Heart left ventricle (tissue), 13 donors: ENCODE data around the gene PTGER1.

Experiments
- POLR2A ChIP-seq, 2 donors: fragments of 450-650 bp; IDR thresholded peaks; one replicate each; pipeline ENCODE4 v1.6.1; 2017; ENCODE audit warnings: antibody characterized with exemption in 2 of 2, mild to moderate bottlenecking in 2 of 2, moderate library complexity in 2 of 2
- TF ChIP-seq, protein P1 (sequence below), 12 donors: fragments of 200-600 bp; sonication (generic) in 4 of 12; IDR thresholded peaks; one replicate each; pipeline versions ENCODE4 v1.5.0 to v1.8.0; 2018 to 2022; ENCODE audit warnings: antibody characterized with exemption in 12 of 12, mild to moderate bottlenecking in 5 of 12
- donor health status: ischemic (EF 13 %, LVEDD 7.1; RV severe dilation, severe dysfunction).
- donor health status: DM: no; HTN: yes; CAD: no.
- donor health status: DM: no; HTN: no; CAD: no.
- donor health status: ischemic (EF 25% LVEDD 6.9; RV normal size, moderate dysfunction).
- donor health status: ischemic (EF 25% LVEDD 5.7; RV mildly dilated, moderate dysfunction).
- donor health status: ischemic (EF 35%, LVEDD 5.7; RV mildly dilated, moderate dysfunction).
- donor health status: nonischemic (EF 11% LVEDD 7.7; RV severe dilation, severe dysfunction).
- donor health status: DM: yes; HTN: yes; CAD: no.
- donor health status: PGD.
- donor health status: ischemic (EF 29% LVEDD 5.4; RV normal size, mild dysfunction).
- donor health status: nonischemic (EF 23%, LVEDD 6.1; RV moderate dilation, normal function).

DNA sequence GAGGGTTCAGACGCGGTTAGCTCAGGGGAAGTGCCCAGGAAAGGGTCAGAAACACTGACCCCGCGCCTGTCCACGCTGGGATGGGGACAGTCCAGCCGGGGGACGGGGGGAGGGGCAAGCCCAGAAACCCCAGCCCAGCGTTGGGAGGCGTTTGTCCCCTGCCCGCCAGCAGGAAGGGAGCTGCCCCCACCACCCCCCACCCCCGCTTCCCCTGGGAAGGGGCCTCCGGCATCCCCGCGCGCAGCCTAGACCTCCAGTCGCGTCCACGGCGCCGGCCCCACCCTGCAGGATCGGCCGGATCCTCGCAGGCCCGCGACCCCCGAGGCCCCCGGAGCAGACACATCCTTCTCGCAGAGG lies 20.5 kb upstream of the PTGER1 start:
- no peak for TF ChIP-seq POLR2A (IDR thresholded peaks at IDR 0.05)
- TF ChIP-seq, protein P1, sequence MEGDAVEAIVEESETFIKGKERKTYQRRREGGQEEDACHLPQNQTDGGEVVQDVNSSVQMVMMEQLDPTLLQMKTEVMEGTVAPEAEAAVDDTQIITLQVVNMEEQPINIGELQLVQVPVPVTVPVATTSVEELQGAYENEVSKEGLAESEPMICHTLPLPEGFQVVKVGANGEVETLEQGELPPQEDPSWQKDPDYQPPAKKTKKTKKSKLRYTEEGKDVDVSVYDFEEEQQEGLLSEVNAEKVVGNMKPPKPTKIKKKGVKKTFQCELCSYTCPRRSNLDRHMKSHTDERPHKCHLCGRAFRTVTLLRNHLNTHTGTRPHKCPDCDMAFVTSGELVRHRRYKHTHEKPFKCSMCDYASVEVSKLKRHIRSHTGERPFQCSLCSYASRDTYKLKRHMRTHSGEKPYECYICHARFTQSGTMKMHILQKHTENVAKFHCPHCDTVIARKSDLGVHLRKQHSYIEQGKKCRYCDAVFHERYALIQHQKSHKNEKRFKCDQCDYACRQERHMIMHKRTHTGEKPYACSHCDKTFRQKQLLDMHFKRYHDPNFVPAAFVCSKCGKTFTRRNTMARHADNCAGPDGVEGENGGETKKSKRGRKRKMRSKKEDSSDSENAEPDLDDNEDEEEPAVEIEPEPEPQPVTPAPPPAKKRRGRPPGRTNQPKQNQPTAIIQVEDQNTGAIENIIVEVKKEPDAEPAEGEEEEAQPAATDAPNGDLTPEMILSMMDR (IDR thresholded peaks at IDR 0.05), result no peak
